WERI-Rb-1 (cell line): ENCODE measurements around the gene THAP3.

ENCODE experiments used
- DNase-seq: peaks from one replicate; pipeline ENCODE4 v3.0.0-alpha.2; 2020
- H3K27ac ChIP-seq: fragments of 250-450 bp; sonication (Bioruptor Pico); 2 replicates; pipeline ENCODE4 v1.5.1; 2020; ENCODE audit warnings: mild to moderate bottlenecking, moderate library complexity
- H3K27me3 ChIP-seq: fragments of 250-450 bp; sonication (Bioruptor Pico); 2 replicates; pipeline ENCODE4 v1.5.1; 2021; ENCODE audit warnings: mild to moderate bottlenecking, low read depth, moderate library complexity; ENCODE audit not compliant: insufficient read depth, severe bottlenecking
- H3K36me3 ChIP-seq: fragments of 250-450 bp; sonication (Bioruptor Pico); 2 replicates; pipeline ENCODE4 v1.5.1; 2020; ENCODE audit warnings: mild to moderate bottlenecking, moderate library complexity
- H3K4me3 ChIP-seq: 2 replicates; pipeline ENCODE4 v1.5.1; 2011; ENCODE audit warnings: low read depth, mild to moderate bottlenecking, control low read depth, low read length
- H3K9me3 ChIP-seq: fragments of 250-450 bp; sonication (Bioruptor Pico); 2 replicates; pipeline ENCODE4 v1.5.1; 2021; ENCODE audit warnings: mild to moderate bottlenecking, moderate library complexity; ENCODE audit not compliant: severe bottlenecking
- CTCF ChIP-seq: IDR thresholded peaks from 2 replicates; pipeline ENCODE4 v1.5.1; 2011; ENCODE audit warnings: low read depth, mild to moderate bottlenecking, control low read depth, inconsistent platforms, low read length

The THAP3 gene

GRCh38 chr1:6585081-6585722 is 39.5 kb upstream of the THAP3 start:
- no peaks in the 10 kb centered on the region for H3K9me3 ChIP-seq
- DNase-seq: peak; percentile 77
- no peak for TF ChIP-seq CTCF
- H3K27me3 ChIP-seq: no peaks in the 10 kb centered on the region
- H3K27ac ChIP-seq: peak overlapping the region; percentile 81
- peaks cover 65% of the 10 kb centered on the region for H3K36me3 ChIP-seq
- H3K4me3 ChIP-seq: 0 out of 2 replicates have a peak overlapping the region, but pooled peaks have one; percentile 1

- no peaks in the 10 kb centered on the region for H3K27me3 ChIP-seq
- H3K9me3 ChIP-seq: no peaks in the 10 kb centered on the region
- TF ChIP-seq CTCF: no peak
- no peak overlapping the region for H3K4me3 ChIP-seq
- peak overlapping the region; percentile 81 for H3K27ac ChIP-seq
- H3K36me3 ChIP-seq: peaks cover 70% of the 10 kb centered on the region
- no peak for DNase-seq
Measured at GRCh38 chr1:6585841-6586240, 38.8 kb upstream of the THAP3 start.

- peak overlapping the region; percentile 81 for H3K27ac ChIP-seq
- H3K36me3 ChIP-seq: peaks cover 70% of the 10 kb centered on the region
- no peak for DNase-seq
- no peaks in the 10 kb centered on the region for H3K27me3 ChIP-seq
- no peak for TF ChIP-seq CTCF
- H3K9me3 ChIP-seq: no peaks in the 10 kb centered on the region
- no peak overlapping the region for H3K4me3 ChIP-seq
Measured at GRCh38 chr1:6586404-6586816, 38.3 kb upstream of the THAP3 start.

GRCh38 chr1:6587261-6588005 is 37.2 kb upstream of the THAP3 start:
- no peak for TF ChIP-seq CTCF
- Histone ChIP-seq H3K9me3 (no peaks in the 10 kb centered on the region), H3K27ac (peak overlapping the region; percentile 14; the same call in 1 of the 2 replicates), H3K36me3 (peaks cover 63% of the 10 kb centered on the region), H3K27me3 (no peaks in the 10 kb centered on the region), H3K4me3 (no peak overlapping the region)
- no peak for DNase-seq

- Histone ChIP-seq H3K9me3 (no peaks in the 10 kb centered on the region), H3K27ac (peak overlapping the region; percentile 26; the same call in 1 of the 2 replicates), H3K4me3 (no peak overlapping the region), H3K36me3 (peaks cover 64% of the 10 kb centered on the region), H3K27me3 (no peaks in the 10 kb centered on the region)
- no peak for DNase-seq
- no peak for TF ChIP-seq CTCF
Measured at GRCh38 chr1:6588128-6588892, 36.4 kb upstream of the THAP3 start.
